Heart right ventricle (tissue), 16 donors: ENCODE data around the gene PSAPL1. TPM values are rescaled to one million over a fixed set of nuclear protein-coding genes. Genes with fewer than 3 reads are reported as not detected.

Source experiments
- ATAC-seq, 8 donors: fragments of 200-7000 bp; cut with Tn5 transposase; one replicate each; pipeline ENCODE4 v1.9.1; 2020; ENCODE audit warnings: mild to moderate bottlenecking in 8 of 8, moderate library complexity in 8 of 8, moderate number of reproducible peaks in 1 of 8
- DNase-seq, 2 donors: peaks; one replicate each; pipeline ENCODE4 v3.0.0-alpha.2; 2020
- H3K27ac ChIP-seq, 10 donors: fragments of 200-600 bp; sonication (generic) in 2 of 10; one replicate each; pipeline versions ENCODE4 v1.5.0 to v1.8.0; 2020 to 2022; ENCODE audit warnings: mild to moderate bottlenecking in 3 of 10
- H3K27me3 ChIP-seq, 7 donors: fragments of 200-600 bp; one replicate each; pipeline ENCODE4 v1.8.0; 2021 to 2022; ENCODE audit warnings: mild to moderate bottlenecking in 2 of 7
- H3K36me3 ChIP-seq, 9 donors: fragments of 200-600 bp; sonication (generic) in 1 of 9; one replicate each; pipeline versions ENCODE4 v1.5.0 to v1.8.0; 2020 to 2022; ENCODE audit warnings: mild to moderate bottlenecking in 2 of 9
- H3K4me1 ChIP-seq, 9 donors: fragments of 200-600 bp; sonication (generic) in 1 of 9; one replicate each; pipeline versions ENCODE4 v1.5.0 to v1.8.0; 2020 to 2022; ENCODE audit warnings: mild to moderate bottlenecking in 4 of 9
- H3K4me3 ChIP-seq, 10 donors: fragments of 200-600 bp; sonication (generic) in 2 of 10; one replicate each; pipeline versions ENCODE4 v1.5.0 to v1.8.0; 2020 to 2022; ENCODE audit warnings: mild to moderate bottlenecking in 7 of 10, moderate library complexity in 2 of 10
- H3K9me3 ChIP-seq, 11 donors: fragments of 200-600 bp in 10 of 11; sonication (generic) in 2 of 11; one replicate each; pipeline versions ENCODE4 v1.5.0 to v1.8.0; 2013 to 2022; ENCODE audit warnings: mild to moderate bottlenecking in 2 of 11, control low read depth in 1 of 11, moderate library complexity in 1 of 11
- WGBS, 2 donors: extraction: QIAGEN DNeasy Blood & Tissue Kit; methylation state at CpG; one replicate each; pipeline ENCODE4 v1.1.7; 2013; ENCODE audit warnings: inconsistent platforms in 1 of 2; 5-methylcytosine and 5-hydroxymethylcytosine counted together
- intact Hi-C, 10 donors: fragments of 100-400 bp; cut with DNase I; formaldehyde crosslinking; loops; one replicate each; pipeline versions ENCODE4 v1.11.1 to v1.14.2; 2022
- polyA plus RNA-seq, 2 donors: library from polyadenylated mRNA; stranded (reverse); fragments of 200-250 nt; gene quantifications; one replicate each; pipeline ENCODE4 v1.2.3, GENCODE V29; 2013
- total RNA-seq, 10 donors: library from RNA; stranded (reverse); fragmentation: NEBNext Ultra II Directional in 3 of 10; extraction: Animal tissue kit (Norgen Biotek cat#: 25700) in 3 of 10; gene quantifications; one replicate each; pipeline versions ENCODE4 v1.2.1 to v1.2.4, GENCODE V29; 2021 to 2023
- TF ChIP-seq, protein P1 (sequence below), 9 donors: fragments of 200-600 bp; sonication (generic) in 2 of 9; IDR thresholded peaks; one replicate each; pipeline versions ENCODE4 v1.5.0 to v1.8.0; 2021 to 2022; ENCODE audit warnings: antibody characterized with exemption in 9 of 9, mild to moderate bottlenecking in 5 of 9, moderate library complexity in 1 of 9
- donor health status: Arrhythmogenic right ventricular cardiomyopathy.
- donor health status: ischemic (EF 13 %, LVEDD 7.1; RV severe dilation, severe dysfunction).
- donor health status: healthy with polysubstance abuse.
- donor health status: DM: no; HTN: yes; CAD: no.
- donor health status: DM: no; HTN: no; CAD: no.
- donor health status: ischemic (EF 25% LVEDD 6.9; RV normal size, moderate dysfunction).
- donor health status: ischemic (EF 25% LVEDD 5.7; RV mildly dilated, moderate dysfunction).
- donor health status: healthy.
- donor health status: DM: yes; HTN: yes; CAD: no.
- donor health status: Ischemic cardiomyopathy.
- donor health status: ischemic (EF 35%, LVEDD 5.7; RV mildly dilated, moderate dysfunction).
- donor health status: nonischemic (EF 11% LVEDD 7.7; RV severe dilation, severe dysfunction).
- donor health status: DM: yes; HTN: yes; CAD: no.
- donor health status: PGD.
- donor health status: ischemic (EF 29% LVEDD 5.4; RV normal size, mild dysfunction).
- donor health status: nonischemic (EF 23%, LVEDD 6.1; RV moderate dilation, normal function).

Gene PSAPL1
- total and polyA plus RNA-seq, 12 donors = 0.05 TPM; not detected in 11

- no peak for DNase-seq
- TF ChIP-seq, protein P1, sequence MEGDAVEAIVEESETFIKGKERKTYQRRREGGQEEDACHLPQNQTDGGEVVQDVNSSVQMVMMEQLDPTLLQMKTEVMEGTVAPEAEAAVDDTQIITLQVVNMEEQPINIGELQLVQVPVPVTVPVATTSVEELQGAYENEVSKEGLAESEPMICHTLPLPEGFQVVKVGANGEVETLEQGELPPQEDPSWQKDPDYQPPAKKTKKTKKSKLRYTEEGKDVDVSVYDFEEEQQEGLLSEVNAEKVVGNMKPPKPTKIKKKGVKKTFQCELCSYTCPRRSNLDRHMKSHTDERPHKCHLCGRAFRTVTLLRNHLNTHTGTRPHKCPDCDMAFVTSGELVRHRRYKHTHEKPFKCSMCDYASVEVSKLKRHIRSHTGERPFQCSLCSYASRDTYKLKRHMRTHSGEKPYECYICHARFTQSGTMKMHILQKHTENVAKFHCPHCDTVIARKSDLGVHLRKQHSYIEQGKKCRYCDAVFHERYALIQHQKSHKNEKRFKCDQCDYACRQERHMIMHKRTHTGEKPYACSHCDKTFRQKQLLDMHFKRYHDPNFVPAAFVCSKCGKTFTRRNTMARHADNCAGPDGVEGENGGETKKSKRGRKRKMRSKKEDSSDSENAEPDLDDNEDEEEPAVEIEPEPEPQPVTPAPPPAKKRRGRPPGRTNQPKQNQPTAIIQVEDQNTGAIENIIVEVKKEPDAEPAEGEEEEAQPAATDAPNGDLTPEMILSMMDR (IDR thresholded peaks at IDR 0.05) = no peak
- WGBS, 2 donors = 86 to 87% methylated on average over 16 of the region's 16 CpGs
- Histone ChIP-seq H3K9me3 (peaks cover 0 to 8% (median 0%) of the 10 kb centered on the region in 11 donors), H3K4me1 (no peaks in the 10 kb centered on the region), H3K27me3 (peaks cover 0 to 10% (median 6%) of the 10 kb centered on the region in 7 donors), H3K27ac (no peak overlapping the region), H3K4me3 (no peak overlapping the region), H3K36me3 (no peaks in the 10 kb centered on the region)
- peak in 1 of 8 donors; percentile 36 for ATAC-seq
- intact Hi-C loops = no loop called here
Observed at GRCh38 chr4:7415927-7416686, 18.6 kb downstream of the PSAPL1 start.

DNA sequence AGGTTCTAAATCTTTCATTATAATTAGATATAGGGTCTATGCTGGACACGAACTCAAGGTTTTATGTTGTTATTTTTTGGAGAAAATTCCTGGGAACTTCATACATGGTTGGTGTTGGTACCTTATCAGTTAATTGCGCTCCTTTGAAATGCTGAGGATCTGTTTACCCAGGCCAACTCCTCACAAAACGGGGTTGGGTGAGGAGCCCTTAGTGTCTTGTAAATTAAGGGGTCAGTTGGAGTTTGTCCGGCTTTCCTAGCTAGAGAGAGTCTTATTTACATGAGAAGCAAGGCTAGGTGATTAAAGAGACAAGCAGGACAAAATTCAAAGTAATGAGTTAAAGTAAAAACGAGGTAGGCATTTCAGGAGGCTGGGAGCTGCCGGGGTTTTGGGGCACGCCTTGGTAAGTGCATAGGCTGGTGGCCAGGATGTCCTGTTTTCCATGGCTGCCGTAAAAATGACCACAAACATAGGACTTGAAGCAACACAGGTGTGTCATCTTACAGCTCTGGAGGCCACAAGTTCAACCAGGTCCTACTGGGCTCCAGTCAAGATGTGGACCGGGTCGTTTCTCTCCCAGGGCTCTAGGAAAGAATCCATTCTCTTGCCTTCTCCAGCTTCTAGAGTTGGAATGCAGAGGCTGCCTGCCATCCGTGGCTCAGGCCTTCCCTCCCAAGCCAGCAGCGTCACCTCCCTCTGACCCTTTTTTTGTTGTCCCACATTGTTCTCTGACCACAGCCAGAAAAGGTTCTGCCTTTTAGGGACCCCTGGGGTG is 19.8 kb downstream of the PSAPL1 start:
- no peak overlapping the region for H3K4me3 ChIP-seq
- TF ChIP-seq, protein P1 (IDR thresholded peaks at IDR 0.05) = no peak
- no peaks in the 10 kb centered on the region for H3K4me1 ChIP-seq
- peaks cover 0 to 8% (median 0%) of the 10 kb centered on the region in 11 donors for H3K9me3 ChIP-seq
- ATAC-seq (no peak), DNase-seq (no peak)
- no peaks in the 10 kb centered on the region for H3K36me3 ChIP-seq
- H3K27ac ChIP-seq = no peak overlapping the region
- 51 to 61% methylated on average over 12 of the region's 12 CpGs for WGBS, 2 donors
- H3K27me3 ChIP-seq = peaks cover 0 to 10% (median 6%) of the 10 kb centered on the region in 7 donors
- intact Hi-C loops = no loop called here

DNA sequence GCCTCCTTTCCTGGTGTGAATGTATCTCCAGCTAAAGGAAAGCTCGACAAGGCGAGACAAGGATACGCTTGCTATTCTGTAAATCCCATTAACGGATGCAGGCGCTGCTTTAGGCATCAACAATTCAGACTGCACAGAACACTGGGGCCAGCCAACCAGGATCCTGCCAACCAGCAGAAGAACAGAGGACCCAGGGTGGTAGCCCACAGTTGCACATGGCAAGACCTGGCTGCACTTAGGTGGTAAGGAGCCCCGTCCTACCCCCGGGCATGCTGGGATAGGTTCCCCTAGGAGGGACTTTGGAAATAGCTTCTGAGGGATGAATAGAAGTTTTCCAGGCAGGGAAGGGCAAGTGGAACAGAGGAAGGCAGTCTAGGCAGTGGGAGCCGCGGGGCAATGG is 20.7 kb downstream of the PSAPL1 start:
- Histone ChIP-seq H3K36me3 (no peaks in the 10 kb centered on the region), H3K27me3 (peaks cover 0 to 10% (median 6%) of the 10 kb centered on the region in 7 donors), H3K9me3 (peaks cover 0 to 14% (median 0%) of the 10 kb centered on the region in 11 donors), H3K4me3 (no peak overlapping the region), H3K4me1 (no peaks in the 10 kb centered on the region), H3K27ac (no peak overlapping the region)
- TF ChIP-seq, protein P1 (IDR thresholded peaks at IDR 0.05) = no peak
- 77 to 79% methylated on average over 9 of the region's 9 CpGs for WGBS, 2 donors
- ATAC-seq (no peak), DNase-seq (no peak)
- intact Hi-C loops = no loop called here

DNA sequence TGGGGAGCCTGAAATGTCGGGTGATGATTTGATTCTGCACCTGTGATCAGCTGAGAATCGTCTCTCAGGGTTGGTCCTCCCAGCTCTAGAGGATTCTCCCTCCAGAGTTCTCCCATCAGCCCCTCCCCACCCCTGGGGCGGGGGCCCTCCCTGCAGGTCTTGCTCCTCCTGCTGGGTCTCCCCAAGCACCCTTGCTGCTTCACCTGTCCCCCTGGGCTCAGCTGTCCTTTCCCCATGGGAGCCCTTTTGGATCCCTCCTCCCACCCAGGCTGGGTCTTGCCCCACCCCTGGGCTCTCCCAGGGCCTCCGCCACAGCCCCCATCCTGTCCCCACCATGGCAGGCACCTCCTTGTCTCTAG is 22.2 kb downstream of the PSAPL1 start:
- peaks cover 0 to 10% (median 6%) of the 10 kb centered on the region in 7 donors for H3K27me3 ChIP-seq
- no peaks in the 10 kb centered on the region for H3K4me1 ChIP-seq
- 71 to 74% methylated on average over 4 of the region's 4 CpGs for WGBS, 2 donors
- H3K27ac ChIP-seq = no peak overlapping the region
- DNase-seq (no peak), ATAC-seq (no peak)
- H3K36me3 ChIP-seq = no peaks in the 10 kb centered on the region
- H3K9me3 ChIP-seq = peaks cover 0 to 21% (median 5%) of the 10 kb centered on the region in 11 donors
- TF ChIP-seq, protein P1 (IDR thresholded peaks at IDR 0.05) = no peak
- intact Hi-C loops = no loop called here
- H3K4me3 ChIP-seq = no peak overlapping the region
